MM.1S (cell line): Measurements from ENCODE around the gene SLC4A11.

Source experiments
- DNase-seq: peaks from one replicate; pipeline ENCODE4 v3.0.0-alpha.2; 2015
- H2AFZ ChIP-seq: fragments of 300-600 bp; sonication (generic); 2 replicates; pipeline ENCODE4 v1.6.0; 2016; ENCODE audit warnings: antibody characterized with exemption, low read length
- H3F3A ChIP-seq: fragments of 300-600 bp; sonication (generic); 2 replicates; pipeline ENCODE4 v1.6.1; 2016; ENCODE audit warnings: mild to moderate bottlenecking, antibody characterized with exemption, low read length, moderate library complexity, mixed read lengths; ENCODE audit not compliant: insufficient read depth
- H3K27ac ChIP-seq: fragments of 300-600 bp; sonication (generic); 2 replicates; pipeline ENCODE4 v1.5.1; 2016; ENCODE audit warnings: mild to moderate bottlenecking, low read length
- H3K27me3 ChIP-seq: fragments of 300-600 bp; sonication (generic); replicated peaks from 2 replicates; pipeline ENCODE4 v1.6.0; 2016; ENCODE audit warnings: low read length; ENCODE audit not compliant: insufficient read depth
- H3K36me3 ChIP-seq: fragments of 300-600 bp; sonication (generic); replicated peaks from 2 replicates; pipeline ENCODE4 v1.6.1; 2016; ENCODE audit warnings: mild to moderate bottlenecking, low read length, mixed read lengths; ENCODE audit not compliant: insufficient read depth
- H3K4me1 ChIP-seq: fragments of 300-600 bp; sonication (generic); 2 replicates; pipeline ENCODE4 v1.6.1; 2016; ENCODE audit warnings: low read length, mixed read lengths
- H3K4me2 ChIP-seq: fragments of 300-600 bp; sonication (generic); 2 replicates; pipeline ENCODE4 v1.6.0; 2016; ENCODE audit warnings: low read depth, low read length
- H3K4me3 ChIP-seq: fragments of 300-600 bp; sonication (generic); 2 replicates; pipeline ENCODE4 v1.5.1; 2016; ENCODE audit warnings: low read length, mixed read lengths
- H3K79me2 ChIP-seq: fragments of 300-600 bp; sonication (generic); 2 replicates; pipeline ENCODE4 v1.6.1; 2016; ENCODE audit warnings: mixed run types, low read length, mixed read lengths
- H3K9ac ChIP-seq: fragments of 300-600 bp; sonication (generic); 2 replicates; pipeline ENCODE4 v1.6.1; 2016; ENCODE audit warnings: low read length, mixed read lengths
- H3K9me2 ChIP-seq: fragments of 300-600 bp; sonication (generic); replicated peaks from 2 replicates; pipeline ENCODE4 v1.6.1; 2016; ENCODE audit warnings: mild to moderate bottlenecking, low read length, mixed read lengths; ENCODE audit not compliant: insufficient read depth
- H3K9me3 ChIP-seq: fragments of 300-600 bp; sonication (generic); replicated peaks from 2 replicates; pipeline ENCODE4 v1.6.1; 2016; ENCODE audit warnings: mild to moderate bottlenecking, low read length, mixed read lengths; ENCODE audit not compliant: insufficient read depth
- H4K20me1 ChIP-seq: fragments of 300-600 bp; sonication (generic); 2 replicates; pipeline ENCODE4 v1.6.1; 2016; ENCODE audit warnings: mild to moderate bottlenecking, low read length, moderate library complexity, mixed read lengths; ENCODE audit not compliant: insufficient read depth
- EZH2 ChIP-seq: fragments of 300-600 bp; sonication (generic); optimal IDR thresholded peaks from 2 replicates; pipeline ENCODE3; 2017; ENCODE audit warnings: low read depth, mild to moderate bottlenecking, antibody characterized with exemption, low read length, mixed read lengths
- EZH2phosphoT487 ChIP-seq: fragments of 300-600 bp; sonication (generic); IDR thresholded peaks from 2 replicates; pipeline ENCODE4 v1.6.1; 2018; ENCODE audit warnings: antibody characterized with exemption, low read length
- TF ChIP-seq, protein P1 (sequence below): fragments of 300-600 bp; sonication (generic); IDR thresholded peaks from 2 replicates; pipeline ENCODE4 v1.5.1; 2016; ENCODE audit warnings: antibody characterized with exemption, low read length, mixed read lengths

The SLC4A11 gene

GRCh38 chr20:3277686-3278465 is 38.9 kb upstream of the SLC4A11 start:
- Histone ChIP-seq H3K4me3 (no peak overlapping the region), H3K36me3 (no peaks in the 10 kb centered on the region), H3K9me3 (no peaks in the 10 kb centered on the region)

GRCh38 chr20:3276680-3277015 is 37.7 kb upstream of the SLC4A11 start:
- no peaks in the 10 kb centered on the region for H3K27me3 ChIP-seq
- H3K4me1 ChIP-seq = no peaks in the 10 kb centered on the region
- H3K4me2 ChIP-seq = no peak overlapping the region
- H2AFZ ChIP-seq = no peak overlapping the region
- H3K36me3 ChIP-seq = no peaks in the 10 kb centered on the region
- H4K20me1 ChIP-seq = no peaks in the 10 kb centered on the region
- H3K27ac ChIP-seq = no peak overlapping the region
- TF ChIP-seq, protein P1, sequence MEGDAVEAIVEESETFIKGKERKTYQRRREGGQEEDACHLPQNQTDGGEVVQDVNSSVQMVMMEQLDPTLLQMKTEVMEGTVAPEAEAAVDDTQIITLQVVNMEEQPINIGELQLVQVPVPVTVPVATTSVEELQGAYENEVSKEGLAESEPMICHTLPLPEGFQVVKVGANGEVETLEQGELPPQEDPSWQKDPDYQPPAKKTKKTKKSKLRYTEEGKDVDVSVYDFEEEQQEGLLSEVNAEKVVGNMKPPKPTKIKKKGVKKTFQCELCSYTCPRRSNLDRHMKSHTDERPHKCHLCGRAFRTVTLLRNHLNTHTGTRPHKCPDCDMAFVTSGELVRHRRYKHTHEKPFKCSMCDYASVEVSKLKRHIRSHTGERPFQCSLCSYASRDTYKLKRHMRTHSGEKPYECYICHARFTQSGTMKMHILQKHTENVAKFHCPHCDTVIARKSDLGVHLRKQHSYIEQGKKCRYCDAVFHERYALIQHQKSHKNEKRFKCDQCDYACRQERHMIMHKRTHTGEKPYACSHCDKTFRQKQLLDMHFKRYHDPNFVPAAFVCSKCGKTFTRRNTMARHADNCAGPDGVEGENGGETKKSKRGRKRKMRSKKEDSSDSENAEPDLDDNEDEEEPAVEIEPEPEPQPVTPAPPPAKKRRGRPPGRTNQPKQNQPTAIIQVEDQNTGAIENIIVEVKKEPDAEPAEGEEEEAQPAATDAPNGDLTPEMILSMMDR = peak; percentile 43
- no peak for TF ChIP-seq EZH2phosphoT487
- H3K79me2 ChIP-seq = no peaks in the 10 kb centered on the region
- no peaks in the 10 kb centered on the region for H3F3A ChIP-seq
- peak; percentile 25 for DNase-seq
- H3K9me3 ChIP-seq = no peaks in the 10 kb centered on the region
- H3K4me3 ChIP-seq = no peak overlapping the region
- no peaks in the 10 kb centered on the region for H3K9me2 ChIP-seq
- H3K9ac ChIP-seq = no peak overlapping the region

More at GRCh38 chr20:3277686-3278465, 38.9 kb upstream of the SLC4A11 start:
- H3K79me2 ChIP-seq = no peaks in the 10 kb centered on the region
- no peak overlapping the region for H3K27ac ChIP-seq
- H3K4me1 ChIP-seq = no peaks in the 10 kb centered on the region
- H3K4me2 ChIP-seq = no peak overlapping the region
- no peak for DNase-seq
- TF ChIP-seq EZH2 (no peak), EZH2phosphoT487 (no peak)
- TF ChIP-seq, protein P1 = no peak
- H3F3A ChIP-seq = no peaks in the 10 kb centered on the region
- no peaks in the 10 kb centered on the region for H3K27me3 ChIP-seq
- H2AFZ ChIP-seq = no peak overlapping the region
- H3K9me2 ChIP-seq = no peaks in the 10 kb centered on the region
- no peaks in the 10 kb centered on the region for H4K20me1 ChIP-seq
- H3K9ac ChIP-seq = no peak overlapping the region

GRCh38 chr20:3275966-3276679 is 37.1 kb upstream of the SLC4A11 start:
- Histone ChIP-seq H3K4me1 (no peaks in the 10 kb centered on the region), H3F3A (no peaks in the 10 kb centered on the region), H3K36me3 (no peaks in the 10 kb centered on the region), H3K79me2 (no peaks in the 10 kb centered on the region), H2AFZ (no peak overlapping the region), H3K4me3 (no peak overlapping the region), H3K9me2 (no peaks in the 10 kb centered on the region), H4K20me1 (no peaks in the 10 kb centered on the region), H3K27ac (no peak overlapping the region), H3K27me3 (no peaks in the 10 kb centered on the region), H3K4me2 (no peak overlapping the region), H3K9me3 (no peaks in the 10 kb centered on the region), H3K9ac (no peak overlapping the region)
- TF ChIP-seq, protein P1 = no peak
- no peak for TF ChIP-seq EZH2phosphoT487
- TF ChIP-seq EZH2 = no peak
- no peak for DNase-seq
